BE2C (cell line): ENCODE measurements around the gene ADGRD1.

Source experiments
- DNase-seq: peaks from one replicate; pipeline ENCODE4 v3.0.0-alpha.2; 2020
- H3K27me3 ChIP-seq: fragments of 250-450 bp; sonication (Bioruptor Pico); 2 replicates; pipeline ENCODE4 v1.5.1; 2020; ENCODE audit warnings: mild to moderate bottlenecking
- H3K36me3 ChIP-seq: fragments of 250-450 bp; sonication (Bioruptor Pico); 2 replicates; pipeline ENCODE4 v1.5.1; 2020; ENCODE audit warnings: mild to moderate bottlenecking
- H3K4me1 ChIP-seq: fragments of 250-450 bp; sonication (Bioruptor Pico); 2 replicates; pipeline ENCODE4 v1.5.1; 2020
- H3K4me3 ChIP-seq: 2 replicates; pipeline ENCODE4 v1.5.1; 2011; ENCODE audit warnings: low read depth, low read length
- H3K9me3 ChIP-seq: fragments of 250-450 bp; sonication (Bioruptor Pico); 2 replicates; pipeline ENCODE4 v1.5.1; 2020
- TF ChIP-seq, protein P1 (sequence below): IDR thresholded peaks from 2 replicates; pipeline ENCODE4 v1.5.1; 2012; ENCODE audit warnings: mild to moderate bottlenecking, low read depth, low read length

ADGRD1 gene

DNA sequence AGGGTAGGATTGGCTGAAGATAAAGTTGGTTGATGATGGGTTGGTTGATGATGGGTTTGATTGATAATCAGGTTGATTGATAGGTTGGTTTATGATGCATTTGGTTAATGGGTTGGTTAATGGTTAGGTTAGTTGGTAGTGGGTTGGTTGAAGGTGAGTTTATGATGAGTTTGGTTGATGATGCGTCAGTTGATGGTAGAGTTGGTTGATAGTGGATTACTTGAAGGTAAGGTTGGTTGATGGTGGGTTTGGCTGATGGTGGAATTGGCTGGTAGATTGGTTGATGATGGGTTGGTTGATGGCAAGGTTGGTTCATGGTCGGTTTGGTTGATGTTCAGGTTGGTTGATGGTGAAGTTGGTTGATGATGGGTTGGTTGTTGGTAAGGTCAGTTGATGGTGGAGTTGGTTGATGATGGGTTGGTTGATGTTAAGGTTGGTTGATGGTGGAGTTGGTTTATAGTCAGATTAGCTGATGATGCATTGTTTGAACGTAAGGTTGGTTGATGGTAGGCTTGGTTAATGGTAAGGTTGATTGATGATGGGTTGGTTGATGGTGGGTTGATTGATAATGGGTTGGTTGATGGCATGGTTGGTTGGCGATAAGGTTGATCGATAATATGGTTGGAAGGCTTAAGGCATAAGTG lies 146.4 kb downstream of the ADGRD1 start:
- Histone ChIP-seq H3K4me3 (no peak overlapping the region), H3K36me3 (no peaks in the 10 kb centered on the region), H3K9me3 (0 out of 2 replicates have a peak, but pooled peaks cover 2% of the 10 kb centered on the region), H3K4me1 (peaks cover 4% of the 10 kb centered on the region), H3K27me3 (0 out of 2 replicates have a peak, but pooled peaks cover 5% of the 10 kb centered on the region)
- TF ChIP-seq, protein P1, sequence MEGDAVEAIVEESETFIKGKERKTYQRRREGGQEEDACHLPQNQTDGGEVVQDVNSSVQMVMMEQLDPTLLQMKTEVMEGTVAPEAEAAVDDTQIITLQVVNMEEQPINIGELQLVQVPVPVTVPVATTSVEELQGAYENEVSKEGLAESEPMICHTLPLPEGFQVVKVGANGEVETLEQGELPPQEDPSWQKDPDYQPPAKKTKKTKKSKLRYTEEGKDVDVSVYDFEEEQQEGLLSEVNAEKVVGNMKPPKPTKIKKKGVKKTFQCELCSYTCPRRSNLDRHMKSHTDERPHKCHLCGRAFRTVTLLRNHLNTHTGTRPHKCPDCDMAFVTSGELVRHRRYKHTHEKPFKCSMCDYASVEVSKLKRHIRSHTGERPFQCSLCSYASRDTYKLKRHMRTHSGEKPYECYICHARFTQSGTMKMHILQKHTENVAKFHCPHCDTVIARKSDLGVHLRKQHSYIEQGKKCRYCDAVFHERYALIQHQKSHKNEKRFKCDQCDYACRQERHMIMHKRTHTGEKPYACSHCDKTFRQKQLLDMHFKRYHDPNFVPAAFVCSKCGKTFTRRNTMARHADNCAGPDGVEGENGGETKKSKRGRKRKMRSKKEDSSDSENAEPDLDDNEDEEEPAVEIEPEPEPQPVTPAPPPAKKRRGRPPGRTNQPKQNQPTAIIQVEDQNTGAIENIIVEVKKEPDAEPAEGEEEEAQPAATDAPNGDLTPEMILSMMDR, result no peak
- DNase-seq, result no peak

GRCh38 chr12:131101006-131101405 lies 147.3 kb downstream of the ADGRD1 start:
- Histone ChIP-seq H3K4me1 (peaks cover 4% of the 10 kb centered on the region), H3K9me3 (0 out of 2 replicates have a peak, but pooled peaks cover 2% of the 10 kb centered on the region), H3K27me3 (0 out of 2 replicates have a peak, but pooled peaks cover 5% of the 10 kb centered on the region), H3K4me3 (no peak overlapping the region), H3K36me3 (no peaks in the 10 kb centered on the region)
- peak; percentile 2 for DNase-seq
- TF ChIP-seq, protein P1, result no peak

GRCh38 chr12:131101703-131102492 lies 148.2 kb downstream of the ADGRD1 start:
- Histone ChIP-seq H3K27me3 (0 out of 2 replicates have a peak, but pooled peaks cover 3% of the 10 kb centered on the region), H3K4me1 (peaks cover 4% of the 10 kb centered on the region), H3K36me3 (no peaks in the 10 kb centered on the region), H3K9me3 (0 out of 2 replicates have a peak, but pooled peaks cover 2% of the 10 kb centered on the region), H3K4me3 (no peak overlapping the region)
- no peak for DNase-seq
- TF ChIP-seq, protein P1, result no peak

DNA sequence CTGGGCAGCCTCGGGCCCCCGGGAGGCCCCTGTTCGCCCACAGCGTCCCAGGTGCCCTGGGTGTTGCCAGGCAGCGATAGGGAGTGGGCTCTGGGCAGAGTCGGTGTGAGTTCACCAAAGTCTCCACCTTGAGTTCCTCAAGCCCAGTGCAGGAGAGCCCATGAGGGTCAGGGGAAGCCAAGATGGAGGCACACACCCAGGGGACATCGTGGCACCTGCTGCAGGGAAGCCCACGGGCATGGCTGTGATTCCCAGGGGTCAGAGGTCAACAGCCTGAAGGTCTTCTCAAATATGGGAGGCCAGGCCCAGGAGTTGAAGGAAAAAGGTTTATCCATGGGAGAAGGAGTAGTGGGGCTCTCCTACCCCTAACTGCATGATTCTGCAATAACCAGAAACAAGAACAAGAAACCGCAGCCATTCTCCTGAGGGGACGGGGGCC lies 148.8 kb downstream of the ADGRD1 start:
- H3K4me3 ChIP-seq, result no peak overlapping the region
- H3K4me1 ChIP-seq, result peaks cover 4% of the 10 kb centered on the region
- 0 out of 2 replicates have a peak, but pooled peaks cover 2% of the 10 kb centered on the region for H3K9me3 ChIP-seq

DNA sequence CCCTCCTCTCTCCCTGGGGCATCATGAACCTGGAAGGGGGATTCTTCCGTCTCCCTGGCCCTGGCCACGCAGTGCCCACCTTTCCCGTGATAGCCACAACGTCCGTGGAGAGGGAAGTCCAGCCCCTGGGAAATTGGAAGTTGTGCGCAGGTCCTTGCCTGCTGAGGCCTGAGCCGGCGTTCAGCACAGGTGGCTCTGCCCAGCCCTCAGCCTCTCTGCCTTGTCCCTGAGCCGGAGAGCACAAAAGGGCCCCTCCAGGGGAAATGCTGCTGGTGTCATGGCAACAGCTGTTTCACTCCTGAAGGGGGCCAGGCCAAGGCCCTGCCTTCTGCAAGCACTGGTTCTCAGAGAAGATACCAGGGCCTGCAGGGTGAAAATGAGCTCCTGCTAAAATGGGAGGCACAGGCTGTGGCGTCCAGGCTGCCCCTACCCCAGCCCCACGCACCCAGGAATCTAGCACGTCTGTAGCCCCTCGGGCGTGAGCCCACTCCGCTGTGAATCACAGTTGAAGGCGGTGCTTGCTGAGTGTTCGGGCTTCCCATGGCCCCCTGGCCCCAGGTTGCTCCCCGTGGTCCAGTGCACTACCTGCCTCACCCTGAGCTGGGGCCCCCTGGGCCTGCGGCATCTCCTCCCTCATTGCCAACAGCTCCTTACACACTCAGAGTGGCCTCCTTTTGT lies 149.4 kb downstream of the ADGRD1 start:
- no peak overlapping the region for H3K4me3 ChIP-seq
- peaks cover 4% of the 10 kb centered on the region for H3K4me1 ChIP-seq
- no peaks in the 10 kb centered on the region for H3K36me3 ChIP-seq
- DNase-seq, result no peak
- TF ChIP-seq, protein P1, result no peak
- H3K27me3 ChIP-seq, result no peaks in the 10 kb centered on the region
- H3K9me3 ChIP-seq, result 0 out of 2 replicates have a peak, but pooled peaks cover 2% of the 10 kb centered on the region

More for the DNA sequence above, 148.8 kb downstream of the ADGRD1 start:
- Histone ChIP-seq H3K27me3 (no peaks in the 10 kb centered on the region), H3K36me3 (no peaks in the 10 kb centered on the region)
- TF ChIP-seq, protein P1, result no peak
- peak; percentile 3 for DNase-seq
